HEK293T (cell line): ENCODE data around the gene POU4F1.

Experiments used
- FOXK2 ChIP-seq: fragments of 450-650 bp; IDR thresholded peaks from 2 replicates; pipeline ENCODE4 v1.6.1; 2016; ENCODE audit warnings: mild to moderate bottlenecking
- FOXM1 ChIP-seq: fragments of 450-650 bp; IDR thresholded peaks from 2 replicates; pipeline ENCODE4 v1.6.1; 2017; ENCODE audit warnings: mild to moderate bottlenecking, borderline replicate concordance
- NFRKB ChIP-seq: fragments of 450-650 bp; IDR thresholded peaks from 2 replicates; pipeline ENCODE4 v1.6.1; 2016; ENCODE audit warnings: mild to moderate bottlenecking, moderate library complexity
- ZNF384 ChIP-seq: fragments of 450-650 bp; IDR thresholded peaks from 2 replicates; pipeline ENCODE4 v1.6.1; 2016

DNA sequence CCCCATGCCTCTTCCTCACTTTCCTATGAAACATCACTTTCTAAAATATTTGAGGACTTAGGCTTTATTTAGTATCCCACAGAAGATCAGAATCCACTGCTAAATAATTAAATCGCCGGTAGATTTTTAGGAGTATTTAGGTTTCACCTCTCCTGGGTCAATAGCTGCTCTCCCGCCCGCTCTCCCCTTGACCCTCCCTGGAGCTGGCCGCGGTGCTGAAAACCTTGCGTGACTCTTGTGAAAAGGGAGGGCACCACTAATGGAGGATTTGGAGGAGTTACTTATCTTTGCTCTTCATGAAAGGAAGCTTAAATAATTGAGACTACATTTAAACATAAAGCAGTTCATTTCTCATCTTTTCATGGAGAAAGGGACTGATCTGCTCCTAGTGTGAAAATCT, 14.1 kb downstream of the POU4F1 start:
- no peak for TF ChIP-seq NFRKB
- TF ChIP-seq ZNF384, result no peak
- no peak for TF ChIP-seq FOXK2
- TF ChIP-seq FOXM1, result no peak
